HepG2 (cell line): ENCODE data around the gene NUDT19. TPM values are rescaled to one million over a fixed set of nuclear protein-coding genes. Genes with fewer than 3 reads are reported as not detected.

Source experiments
- CENPT ChIP-seq: sonication (generic); formaldehyde crosslinking; IDR thresholded peaks from 2 replicates; pipeline ENCODE4 v1.8.0; 2022; ENCODE audit warnings: low read depth, mild to moderate bottlenecking, moderate library complexity, missing genetic modification reagents
- HOXA3 ChIP-seq: sonication (generic); formaldehyde crosslinking; IDR thresholded peaks from 2 replicates; pipeline ENCODE4 v1.5.0; 2020; ENCODE audit warnings: missing genetic modification reagents
- MAX ChIP-seq: IDR thresholded peaks from 2 replicates; pipeline ENCODE4 v1.6.1; 2012; ENCODE audit warnings: inconsistent platforms
- MTA1 ChIP-seq: sonication (generic); formaldehyde crosslinking; IDR thresholded peaks from 2 replicates; pipeline ENCODE4 v1.4.0; 2020; ENCODE audit warnings: missing genetic modification reagents, mild to moderate bottlenecking, borderline replicate concordance
- TFDP1 ChIP-seq: IDR thresholded peaks from 2 replicates; pipeline ENCODE4 v1.6.1; 2016; ENCODE audit warnings: missing compliant biosample characterization, missing genetic modification reagents, borderline replicate concordance
- ZNF124 ChIP-seq: sonication (generic); formaldehyde crosslinking; IDR thresholded peaks from 2 replicates; pipeline ENCODE4 v1.4.0; 2020; ENCODE audit warnings: missing genetic modification reagents
- ZNF512B ChIP-seq: sonication (generic); formaldehyde crosslinking; IDR thresholded peaks from 2 replicates; pipeline ENCODE4 v1.5.1; 2020; ENCODE audit warnings: missing genetic modification reagents, mild to moderate bottlenecking, borderline replicate concordance
- ZNF550 ChIP-seq: sonication (generic); formaldehyde crosslinking; IDR thresholded peaks from 2 replicates; pipeline ENCODE4 v1.4.0; 2020; ENCODE audit warnings: mild to moderate bottlenecking, missing genetic modification reagents, borderline replicate concordance
- ZNF777 ChIP-seq: sonication (generic); formaldehyde crosslinking; IDR thresholded peaks from 2 replicates; pipeline ENCODE4 v1.4.0; 2020; ENCODE audit warnings: missing genetic modification reagents
- ZSCAN25 ChIP-seq: sonication (generic); formaldehyde crosslinking; IDR thresholded peaks from 2 replicates; pipeline ENCODE4 v1.8.0; 2022; ENCODE audit warnings: mild to moderate bottlenecking, missing genetic modification reagents
- polyA plus RNA-seq, 8 experiments: library from polyadenylated mRNA; depleted of rRNA in 3 of 8; stranded (reverse) in 7 of 8; unstranded in 1 of 8; fragments of >200 nt; fragmentation: Illumina TruSeq in 4 of 8; extraction: Trizol in 4 of 8; gene quantifications; 2 replicates each; pipeline versions ENCODE4 v1.2.1 to v1.2.3, GENCODE V29; 2011 to 2016; ENCODE audit warnings: low read depth in 4 of 8, missing spikeins in 1 of 8, mixed read lengths in 1 of 8; ENCODE audit not compliant: insufficient read depth in 1 of 8
- total RNA-seq, 5 experiments: library from RNA; depleted of rRNA; stranded (reverse); fragments of >200 nt; fragmentation: Illumina TruSeq; extraction: Trizol; gene quantifications; 2 replicates each; pipeline ENCODE4 v1.2.3, GENCODE V29; 2016; ENCODE audit warnings: low read depth in 1 of 5

Gene NUDT19
- total and polyA plus RNA-seq, 2 of the 13 experiments (the other 11 are each of a cell fraction or from before 2014, with no cell fraction given): 3.1 to 3.6 TPM

GRCh38 chr19:32676186-32676894, 15.3 kb upstream of the NUDT19 start (continued):
- peak; percentile 64 for TF ChIP-seq MAX
- 0 out of 2 replicates have a peak, but pooled peaks have one; percentile 0 for TF ChIP-seq MTA1
- peak; percentile 89; the same call in 1 of the 2 replicates for TF ChIP-seq ZNF777 (CRISPR knock-in tag)
- TF ChIP-seq ZNF550: no peak
- 0 out of 2 replicates have a peak, but pooled peaks have one; percentile 43 for TF ChIP-seq ZNF512B (CRISPR knock-in tag)
- TF ChIP-seq ZNF124 (CRISPR knock-in tag): no peak
- peak; percentile 39; the same call in 1 of the 2 replicates for TF ChIP-seq TFDP1 (CRISPR knock-in tag)
- TF ChIP-seq CENPT (CRISPR knock-in tag): 0 out of 2 replicates have a peak, but pooled peaks have one; percentile 30
- TF ChIP-seq HOXA3: peak; percentile 52
- 0 out of 2 replicates have a peak, but pooled peaks have one; percentile 39 for TF ChIP-seq ZSCAN25
